Stimulated activated naive B cell treated with anti-CD40 and anti-IgM and Interleukin-4, amounts not matched to agents 10 μg/mL and 1 μg/mL and 100 μg/mL, for 72 hours (primary cell): Measurements from ENCODE around the gene FGF2.

ENCODE experiments used
- ATAC-seq, 2 donors: fragments of 150-1000 bp; cut with Tn5 transposase; replicated peaks; 2 replicates each; pipeline ENCODE4 v1.10.0; 2021; ENCODE audit warnings: moderate library complexity in 1 of 2
- DNase-seq: peaks from one replicate; pipeline ENCODE4 v3.0.0; 2021
- H3K27ac Mint-ChIP-seq: one replicate; pipeline ENCODE4 v1.8.0; 2022; ENCODE audit warnings: mild to moderate bottlenecking, mixed read lengths
- H3K27me3 Mint-ChIP-seq, 2 donors: one replicate each; pipeline ENCODE4 v1.8.0; 2022; ENCODE audit warnings: mixed read lengths in 2 of 2
- H3K36me3 Mint-ChIP-seq, 2 donors: one replicate each; pipeline ENCODE4 v1.8.0; 2022; ENCODE audit warnings: mixed read lengths in 2 of 2, mild to moderate bottlenecking in 1 of 2
- H3K4me1 Mint-ChIP-seq, 2 donors: one replicate each; pipeline ENCODE4 v1.8.0; 2022; ENCODE audit warnings: mixed read lengths in 2 of 2, mild to moderate bottlenecking in 1 of 2
- H3K4me3 Mint-ChIP-seq, 2 donors: one replicate each; pipeline ENCODE4 v1.8.0; 2022; ENCODE audit warnings: mild to moderate bottlenecking in 2 of 2, mixed read lengths in 2 of 2, moderate library complexity in 1 of 2
- H3K9me3 Mint-ChIP-seq, 2 donors: one replicate each; pipeline ENCODE4 v1.8.0; 2022; ENCODE audit warnings: mixed read lengths in 2 of 2, mild to moderate bottlenecking in 1 of 2

FGF2 gene

DNA sequence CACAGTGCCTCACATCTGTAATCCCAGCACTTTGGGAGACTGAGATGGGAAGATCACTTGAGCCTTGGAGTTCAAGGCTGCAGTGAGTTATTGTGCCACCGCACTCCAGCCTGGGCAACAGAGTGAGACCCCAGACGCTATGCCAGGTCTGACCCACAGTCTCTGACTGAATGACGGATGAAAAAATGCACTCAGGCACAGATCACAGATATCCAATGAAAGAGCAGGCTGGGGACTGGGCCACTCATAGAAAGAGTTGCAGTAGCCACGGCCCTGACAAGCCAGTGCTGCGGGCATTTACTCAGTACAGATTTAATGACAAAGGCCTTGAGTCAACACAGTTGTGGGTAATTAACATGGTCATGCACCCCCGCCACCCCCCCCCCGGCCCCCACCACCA is 73.1 kb downstream of the FGF2 start:
- DNase-seq (no peak), ATAC-seq (no peak)
- Mint-ChIP-seq H3K36me3 (peaks cover 0 to 2% of the 10 kb centered on the region in 2 donors), H3K4me3 (no peak overlapping the region), H3K9me3 (no peaks in the 10 kb centered on the region), H3K27ac (no peak overlapping the region), H3K4me1 (no peaks in the 10 kb centered on the region), H3K27me3 (no peaks in the 10 kb centered on the region)

GRCh38 chr4:122900314-122900713 is 73.7 kb downstream of the FGF2 start:
- ATAC-seq (no peak), DNase-seq (no peak)

DNA sequence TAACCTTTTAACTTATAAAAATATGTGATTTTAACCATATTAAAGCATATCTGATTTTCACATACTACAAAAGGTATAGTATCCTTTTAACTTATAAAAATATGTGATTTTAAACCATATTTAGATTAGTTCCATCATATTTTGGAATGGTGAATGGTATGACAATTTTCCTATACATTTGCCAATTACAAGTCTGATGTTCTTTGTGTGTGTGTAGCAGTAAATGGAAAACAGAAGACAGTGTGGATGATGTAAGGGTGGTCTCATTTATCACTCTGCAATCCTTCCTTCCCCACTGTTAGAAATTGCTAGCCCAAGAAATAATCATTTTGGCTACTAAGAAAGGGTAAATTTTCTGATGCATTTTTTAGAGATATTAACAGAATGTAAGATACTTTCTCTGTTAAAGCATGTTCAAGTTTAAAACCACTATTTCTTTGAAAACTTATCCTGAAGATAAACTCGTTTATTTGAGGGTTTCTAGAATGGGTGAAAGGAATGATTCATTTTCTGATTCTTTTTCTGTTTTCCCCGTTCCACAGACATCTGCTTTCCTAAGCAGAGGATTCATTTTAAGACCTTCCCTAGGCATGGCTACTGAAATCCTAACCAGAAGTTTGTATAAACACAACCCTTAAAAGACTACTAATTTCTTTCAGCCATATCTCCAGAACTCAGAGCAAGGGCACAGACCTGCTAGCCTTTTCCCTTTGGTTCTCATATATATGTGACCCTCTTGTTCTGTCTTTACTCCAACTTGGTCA is 74.8 kb downstream of the FGF2 start:
- H3K4me1 Mint-ChIP-seq: no peaks in the 10 kb centered on the region
- H3K27me3 Mint-ChIP-seq: no peaks in the 10 kb centered on the region
- H3K9me3 Mint-ChIP-seq: no peaks in the 10 kb centered on the region
- DNase-seq (no peak), ATAC-seq (no peak)
- no peak overlapping the region for H3K27ac Mint-ChIP-seq
- H3K4me3 Mint-ChIP-seq: no peak overlapping the region
- H3K36me3 Mint-ChIP-seq: peaks cover 3 to 11% of the 10 kb centered on the region in 2 donors

More at GRCh38 chr4:122900314-122900713, 73.7 kb downstream of the FGF2 start:
- H3K4me3 Mint-ChIP-seq: no peak overlapping the region
- H3K9me3 Mint-ChIP-seq: no peaks in the 10 kb centered on the region
- no peaks in the 10 kb centered on the region for H3K27me3 Mint-ChIP-seq
- no peaks in the 10 kb centered on the region for H3K4me1 Mint-ChIP-seq
- peaks cover 1 to 8% of the 10 kb centered on the region in 2 donors for H3K36me3 Mint-ChIP-seq
- H3K27ac Mint-ChIP-seq: no peak overlapping the region

DNA sequence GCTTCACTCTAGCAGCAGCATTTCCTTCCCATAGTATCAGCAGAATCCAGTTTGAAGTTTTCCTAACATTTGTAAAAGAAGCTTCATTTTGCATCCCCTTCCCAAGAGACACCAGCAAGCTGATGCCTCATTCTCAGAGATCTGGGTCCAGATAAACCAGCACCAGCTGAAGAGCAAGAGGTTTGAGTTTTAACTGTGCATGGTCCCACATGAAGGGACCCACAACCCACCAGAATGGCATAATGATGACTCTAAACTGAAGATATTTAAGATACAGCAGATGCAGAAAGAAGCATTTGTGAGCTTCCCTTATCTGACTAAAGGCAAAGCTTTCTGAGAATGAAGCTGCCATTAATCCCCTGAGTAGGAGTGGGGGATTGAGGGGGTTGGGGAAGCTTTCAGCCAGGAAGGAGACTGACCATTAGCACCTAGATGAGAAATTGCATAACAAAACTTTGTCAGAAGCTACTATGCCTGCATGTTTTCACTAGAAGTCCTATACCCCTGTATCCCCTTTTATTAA is 77.2 kb downstream of the FGF2 start:
- Mint-ChIP-seq H3K27me3 (no peaks in the 10 kb centered on the region), H3K27ac (no peak overlapping the region), H3K9me3 (no peaks in the 10 kb centered on the region), H3K36me3 (peaks cover 5 to 11% of the 10 kb centered on the region in 2 donors), H3K4me3 (no peak overlapping the region), H3K4me1 (no peaks in the 10 kb centered on the region)
- ATAC-seq: no peak
- DNase-seq: no peak

DNA sequence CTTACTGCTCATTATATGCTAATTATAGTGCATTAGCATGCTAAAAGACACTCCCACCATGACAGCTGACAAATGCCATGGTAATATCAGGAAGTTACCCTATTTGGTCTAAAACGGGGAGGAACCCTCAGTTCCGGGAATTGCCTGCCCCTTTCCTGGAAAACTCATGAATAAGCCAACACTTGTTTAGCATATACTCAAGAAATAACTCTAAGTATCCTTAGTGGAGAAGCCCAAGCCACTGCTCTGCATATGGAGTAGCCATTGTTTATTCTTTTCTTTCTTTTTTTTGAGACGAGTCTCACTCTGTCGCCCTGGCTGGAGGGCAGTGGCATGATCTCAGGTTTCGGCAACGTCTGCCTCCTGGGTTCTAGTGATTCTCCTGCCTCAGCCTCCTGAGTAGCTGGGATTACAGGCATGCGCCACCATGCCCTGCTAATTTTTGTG is 80.3 kb downstream of the FGF2 start:
- ATAC-seq (no peak), DNase-seq (no peak)
- Mint-ChIP-seq H3K27ac (no peak overlapping the region), H3K4me3 (no peak overlapping the region), H3K9me3 (no peaks in the 10 kb centered on the region), H3K27me3 (no peaks in the 10 kb centered on the region), H3K36me3 (peaks cover 7 to 14% of the 10 kb centered on the region in 2 donors), H3K4me1 (no peaks in the 10 kb centered on the region)

DNA sequence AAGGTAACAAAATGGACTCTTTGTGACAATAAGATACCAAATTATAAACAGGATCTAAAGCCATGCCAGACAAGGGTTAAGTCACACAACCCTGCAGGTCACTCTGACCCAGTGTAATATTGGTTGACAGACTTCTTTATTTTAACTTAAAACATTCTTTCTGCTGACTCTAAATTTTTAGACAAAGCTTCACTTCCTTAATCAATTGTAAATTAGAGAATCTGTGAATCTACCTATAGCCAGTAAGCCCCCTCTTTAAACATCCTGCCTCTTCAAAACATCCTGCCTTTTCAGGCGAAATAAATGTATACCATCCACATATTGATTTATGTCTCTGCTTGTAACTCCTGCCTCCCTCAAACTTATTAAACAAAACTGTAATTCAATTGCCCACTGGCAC is 81.6 kb downstream of the FGF2 start:
- no peaks in the 10 kb centered on the region for H3K9me3 Mint-ChIP-seq
- no peak overlapping the region for H3K27ac Mint-ChIP-seq
- H3K4me3 Mint-ChIP-seq: no peak overlapping the region
- H3K4me1 Mint-ChIP-seq: no peaks in the 10 kb centered on the region
- no peaks in the 10 kb centered on the region for H3K27me3 Mint-ChIP-seq
- DNase-seq (no peak), ATAC-seq (no peak)
- H3K36me3 Mint-ChIP-seq: peaks cover 7 to 15% of the 10 kb centered on the region in 2 donors

- H3K4me3 Mint-ChIP-seq: no peak overlapping the region
Observed at GRCh38 chr4:122909683-122910082, 83.1 kb downstream of the FGF2 start.

GRCh38 chr4:122911588-122911987 is 85.0 kb downstream of the FGF2 start:
- ATAC-seq: no peak
- Mint-ChIP-seq H3K27ac (no peak overlapping the region), H3K36me3 (peaks cover 3 to 4% of the 10 kb centered on the region in 2 donors), H3K9me3 (no peaks in the 10 kb centered on the region), H3K4me1 (no peaks in the 10 kb centered on the region), H3K4me3 (no peak overlapping the region), H3K27me3 (no peaks in the 10 kb centered on the region)
- no peak for DNase-seq

More at GRCh38 chr4:122909683-122910082, 83.1 kb downstream of the FGF2 start:
- Mint-ChIP-seq H3K36me3 (peaks cover 7 to 13% of the 10 kb centered on the region in 2 donors), H3K27ac (no peak overlapping the region), H3K9me3 (no peaks in the 10 kb centered on the region), H3K4me1 (no peaks in the 10 kb centered on the region), H3K27me3 (no peaks in the 10 kb centered on the region)
- DNase-seq (no peak), ATAC-seq (no peak)

GRCh38 chr4:122912810-122913575 is 86.4 kb downstream of the FGF2 start:
- Mint-ChIP-seq H3K27me3 (no peaks in the 10 kb centered on the region), H3K4me1 (no peaks in the 10 kb centered on the region), H3K4me3 (no peak overlapping the region), H3K36me3 (peaks cover 2 to 4% of the 10 kb centered on the region in 2 donors), H3K9me3 (no peaks in the 10 kb centered on the region), H3K27ac (no peak overlapping the region)
- ATAC-seq: no peak
- no peak for DNase-seq

DNA sequence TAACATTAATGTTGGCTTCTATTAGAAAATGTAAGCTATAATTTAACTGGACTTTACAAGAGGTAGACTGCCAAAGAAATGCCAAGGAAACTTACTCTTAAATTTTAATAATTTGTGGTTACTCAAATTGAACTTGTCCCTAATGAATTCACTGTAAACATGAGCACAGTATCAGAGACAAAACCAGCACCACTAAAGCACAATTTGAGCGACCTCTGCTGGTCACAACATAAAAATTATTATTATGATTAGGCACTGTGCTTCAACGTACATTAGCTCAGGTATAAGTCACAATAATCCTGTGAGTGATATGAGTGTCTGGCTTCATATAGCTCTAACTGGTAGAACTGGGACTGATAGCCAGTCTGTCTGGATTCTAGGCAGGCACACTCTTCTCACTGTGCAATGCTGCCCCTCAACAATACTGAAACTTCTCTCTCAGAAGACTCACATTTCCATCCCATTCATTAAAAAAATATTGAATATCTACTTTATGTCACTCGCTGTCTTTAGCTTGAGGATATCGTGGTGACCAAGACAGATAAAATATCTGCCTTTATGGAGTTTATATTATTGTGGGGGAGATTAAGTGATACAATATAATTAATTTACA is 87.8 kb downstream of the FGF2 start:
- Mint-ChIP-seq H3K27ac (no peak overlapping the region), H3K4me1 (no peaks in the 10 kb centered on the region), H3K4me3 (no peak overlapping the region), H3K9me3 (no peaks in the 10 kb centered on the region), H3K36me3 (peaks cover 2 to 4% of the 10 kb centered on the region in 2 donors), H3K27me3 (no peaks in the 10 kb centered on the region)
- peak; percentile 48 to 51 for ATAC-seq
- no peak for DNase-seq

DNA sequence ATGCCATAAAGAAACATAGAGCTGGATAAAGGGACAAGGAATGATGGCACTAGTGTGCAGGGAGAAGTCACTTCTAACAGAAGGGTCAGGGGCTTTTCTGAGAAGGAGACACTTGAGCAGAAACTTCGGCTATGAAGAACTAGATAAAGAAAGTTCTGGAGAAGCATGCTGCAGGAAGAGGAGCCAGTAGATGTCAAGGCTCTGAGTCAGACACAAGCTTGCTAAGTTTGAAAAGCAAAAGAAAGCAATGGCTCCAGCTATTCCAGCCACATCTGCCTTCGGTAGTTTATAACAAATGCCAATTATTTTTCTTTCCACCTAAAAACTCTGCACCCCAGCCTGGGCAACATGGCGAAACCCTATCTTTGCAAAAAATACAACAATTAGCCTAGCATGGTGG is 88.3 kb downstream of the FGF2 start:
- no peak for DNase-seq
- no peak for ATAC-seq
- H3K4me1 Mint-ChIP-seq: no peaks in the 10 kb centered on the region
- H3K27ac Mint-ChIP-seq: no peak overlapping the region
- no peaks in the 10 kb centered on the region for H3K27me3 Mint-ChIP-seq
- no peaks in the 10 kb centered on the region for H3K9me3 Mint-ChIP-seq
- H3K4me3 Mint-ChIP-seq: no peak overlapping the region
- H3K36me3 Mint-ChIP-seq: peaks cover 2 to 4% of the 10 kb centered on the region in 2 donors

DNA sequence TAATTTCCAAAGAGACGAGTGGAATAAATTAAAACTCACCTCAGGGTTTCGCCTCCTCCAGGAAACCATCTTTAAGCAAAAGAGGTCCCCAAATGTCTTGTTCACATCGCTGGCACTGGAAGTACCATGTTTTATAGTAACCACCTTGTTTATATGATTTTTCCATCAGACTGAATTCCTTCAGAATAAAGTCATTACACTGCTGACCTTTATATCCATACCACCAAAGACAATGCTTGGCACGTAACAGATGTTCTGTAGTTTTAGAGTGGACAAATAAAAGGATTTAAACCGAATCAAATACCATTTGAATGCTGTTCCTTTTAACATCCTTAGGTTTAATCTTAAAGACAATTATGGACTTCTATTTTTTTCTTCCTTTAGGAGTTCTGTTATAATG is 91.1 kb downstream of the FGF2 start:
- Mint-ChIP-seq H3K4me3 (no peak overlapping the region), H3K27me3 (no peaks in the 10 kb centered on the region), H3K9me3 (no peaks in the 10 kb centered on the region), H3K36me3 (no peaks in the 10 kb centered on the region), H3K4me1 (no peaks in the 10 kb centered on the region), H3K27ac (no peak overlapping the region)
- DNase-seq: no peak
- ATAC-seq: no peak

GRCh38 chr4:122920473-122920872 is 93.8 kb downstream of the FGF2 start:
- Mint-ChIP-seq H3K4me1 (no peaks in the 10 kb centered on the region), H3K4me3 (no peak overlapping the region), H3K27ac (no peak overlapping the region), H3K9me3 (no peaks in the 10 kb centered on the region), H3K27me3 (no peaks in the 10 kb centered on the region), H3K36me3 (no peaks in the 10 kb centered on the region)
- ATAC-seq (no peak), DNase-seq (no peak)

DNA sequence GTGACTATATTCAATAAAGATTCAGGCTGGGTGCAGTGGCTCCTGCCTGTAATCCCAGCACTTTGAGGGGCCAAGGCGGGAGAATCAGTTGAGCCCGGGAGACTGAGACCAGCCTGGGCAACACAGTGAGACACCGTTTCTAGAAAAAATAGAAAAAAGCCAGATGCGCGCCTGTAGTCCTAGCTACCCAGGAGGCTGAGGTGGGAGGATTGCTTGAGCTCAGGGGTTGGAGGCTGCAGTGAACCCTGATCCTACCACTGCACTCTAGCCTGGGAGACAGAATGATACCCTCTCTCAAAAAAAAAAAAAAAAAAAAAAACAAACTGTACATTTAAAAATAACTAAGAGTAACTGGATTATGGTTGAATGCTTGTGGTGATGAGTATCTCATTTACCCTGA is 94.7 kb downstream of the FGF2 start:
- Mint-ChIP-seq H3K9me3 (no peaks in the 10 kb centered on the region), H3K27me3 (no peaks in the 10 kb centered on the region), H3K27ac (no peak overlapping the region), H3K36me3 (no peaks in the 10 kb centered on the region), H3K4me3 (peak overlapping the region; percentile 27 to 99), H3K4me1 (no peaks in the 10 kb centered on the region)
- ATAC-seq (no peak), DNase-seq (no peak)
